Muscle layer of duodenum (tissue), 2 donors: ENCODE data around the gene RABGAP1L.
"Not testable (repeated sequence)": the region's sequence is repeated elsewhere in the genome, so short reads cannot be mapped to it uniquely, and the experiment has no call there.

Source experiments
- H3K27ac ChIP-seq: one replicate; pipeline ENCODE4 v1.7.0; 2013; ENCODE audit warnings: mild to moderate bottlenecking, low read length
- H3K27me3 ChIP-seq: one replicate; pipeline ENCODE4 v1.7.0; 2013; ENCODE audit warnings: low read depth, mild to moderate bottlenecking, control low read depth, low read length
- H3K36me3 ChIP-seq, 2 donors: one replicate each; pipeline ENCODE4 v1.7.0; 2013; ENCODE audit warnings: low read length in 2 of 2, control low read depth in 1 of 2, mild to moderate bottlenecking in 1 of 2; ENCODE audit not compliant: insufficient read depth in 2 of 2, control insufficient read depth in 1 of 2
- H3K4me1 ChIP-seq, 2 donors: one replicate each; pipeline ENCODE4 v1.7.0; 2013; ENCODE audit warnings: low read length in 2 of 2, mild to moderate bottlenecking in 2 of 2, control low read depth in 1 of 2, moderate library complexity in 1 of 2; ENCODE audit not compliant: insufficient read depth in 2 of 2, control insufficient read depth in 1 of 2
- H3K4me3 ChIP-seq, 2 donors: one replicate each; pipeline ENCODE4 v1.7.0; 2013; ENCODE audit warnings: low read length in 2 of 2, low read depth in 1 of 2, mild to moderate bottlenecking in 1 of 2
- H3K9me3 ChIP-seq, 2 donors: one replicate each; pipeline ENCODE4 v1.7.0; 2013; ENCODE audit warnings: low read length in 2 of 2, control low read depth in 1 of 2, mild to moderate bottlenecking in 1 of 2; ENCODE audit not compliant: control insufficient read depth in 1 of 2
- donor health status: healthy.

The RABGAP1L gene

GRCh38 chr1:174649572-174649971, 490.3 kb downstream of the RABGAP1L start:
- not testable (repeated sequence) for H3K9me3 ChIP-seq, H3K27me3 ChIP-seq, H3K4me1 ChIP-seq, H3K36me3 ChIP-seq, H3K27ac ChIP-seq, H3K4me3 ChIP-seq

DNA sequence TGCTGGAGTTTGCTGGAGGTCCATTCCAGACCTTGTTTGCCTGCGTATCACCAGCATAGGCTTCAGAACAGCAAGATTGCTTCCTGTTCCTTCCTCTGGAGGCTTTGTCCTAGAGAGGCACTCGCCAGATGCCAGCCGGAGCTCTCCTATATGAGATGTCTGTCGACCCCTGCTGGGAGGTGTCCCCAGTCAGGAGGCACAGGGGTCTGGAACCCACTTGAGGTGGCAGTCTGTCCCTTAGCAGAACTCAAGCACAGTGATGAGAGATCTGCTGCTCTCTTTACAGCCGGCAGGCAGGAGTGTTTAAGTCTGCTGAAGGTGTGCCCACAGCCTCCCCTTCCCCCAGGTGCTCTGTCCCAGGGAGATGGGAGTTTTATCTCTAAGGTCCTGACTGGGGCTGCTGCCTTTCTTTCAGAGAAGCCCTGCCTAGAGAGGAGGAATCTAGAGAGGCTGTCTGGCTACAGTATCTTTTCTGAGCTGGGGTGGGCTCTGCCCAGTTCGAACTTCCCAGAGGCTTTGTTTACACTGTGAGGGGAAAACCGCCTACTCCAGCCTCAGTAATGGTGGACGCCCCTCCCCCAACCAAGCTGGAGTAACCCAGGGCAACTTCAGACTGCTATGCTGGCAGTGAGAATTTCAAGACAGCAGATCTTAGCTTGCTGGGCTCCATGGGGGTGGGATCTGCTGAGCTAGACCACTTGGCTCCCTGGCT, 493.4 kb downstream of the RABGAP1L start:
- H3K27ac ChIP-seq = no peak overlapping the region
- no peaks in the 10 kb centered on the region for H3K9me3 ChIP-seq
- no peaks in the 10 kb centered on the region for H3K27me3 ChIP-seq
- no peaks in the 10 kb centered on the region for H3K36me3 ChIP-seq
- H3K4me1 ChIP-seq = no peaks in the 10 kb centered on the region
- H3K4me3 ChIP-seq = no peak overlapping the region

- H3K36me3 ChIP-seq = no peaks in the 10 kb centered on the region
- H3K27me3 ChIP-seq = no peaks in the 10 kb centered on the region
- H3K4me1 ChIP-seq = no peaks in the 10 kb centered on the region
- no peak overlapping the region for H3K4me3 ChIP-seq
- no peak overlapping the region for H3K27ac ChIP-seq
- H3K9me3 ChIP-seq = peaks cover 0 to 4% of the 10 kb centered on the region in 2 donors
Observed at GRCh38 chr1:174654560-174654959, 495.2 kb downstream of the RABGAP1L start.

DNA sequence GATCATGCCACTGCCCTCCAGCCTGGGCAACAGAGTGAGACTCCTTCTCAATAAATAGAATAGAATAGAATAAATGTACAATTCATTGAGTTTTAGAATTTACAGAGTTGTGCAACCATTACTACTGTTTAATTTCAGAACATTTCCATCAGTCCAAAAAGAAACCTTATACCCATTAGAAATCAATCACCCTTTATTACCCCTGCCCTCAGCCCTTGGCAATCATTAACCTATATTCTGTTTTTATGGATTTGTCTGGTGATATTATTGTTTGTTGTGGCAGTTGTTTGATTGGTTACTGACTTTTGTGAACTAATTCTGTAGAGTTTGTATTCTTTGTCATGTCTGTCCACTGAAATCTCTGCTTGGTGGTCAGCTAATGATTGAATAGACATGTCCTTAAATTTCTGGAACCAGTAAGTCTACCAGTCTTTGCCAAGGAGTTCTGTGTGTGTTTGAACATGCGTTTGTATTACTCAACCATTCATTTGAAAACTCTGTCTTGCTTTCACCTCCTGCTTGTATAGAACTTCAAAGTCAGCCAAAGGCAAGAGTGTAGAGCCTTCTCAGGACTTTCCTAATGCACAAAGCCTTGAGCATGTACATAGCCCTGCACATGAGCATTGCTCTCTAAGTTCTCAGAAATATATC, 497.2 kb downstream of the RABGAP1L start:
- Histone ChIP-seq H3K27ac (no peak overlapping the region), H3K27me3 (no peaks in the 10 kb centered on the region), H3K4me1 (no peaks in the 10 kb centered on the region), H3K4me3 (no peak overlapping the region), H3K9me3 (peaks cover 0 to 7% of the 10 kb centered on the region in 2 donors), H3K36me3 (no peaks in the 10 kb centered on the region)

- H3K4me1 ChIP-seq = no peaks in the 10 kb centered on the region
- H3K4me3 ChIP-seq = no peak overlapping the region
- H3K27ac ChIP-seq = no peak overlapping the region
- H3K27me3 ChIP-seq = no peaks in the 10 kb centered on the region
- peaks cover 0 to 7% of the 10 kb centered on the region in 2 donors for H3K9me3 ChIP-seq
- H3K36me3 ChIP-seq = no peaks in the 10 kb centered on the region
Observed at GRCh38 chr1:174657411-174657810, 498.1 kb downstream of the RABGAP1L start.

GRCh38 chr1:174657893-174658292, 498.6 kb downstream of the RABGAP1L start:
- H3K4me3 ChIP-seq = no peak overlapping the region
- no peaks in the 10 kb centered on the region for H3K4me1 ChIP-seq
- H3K36me3 ChIP-seq = no peaks in the 10 kb centered on the region
- H3K27me3 ChIP-seq = no peaks in the 10 kb centered on the region
- no peak overlapping the region for H3K27ac ChIP-seq
- H3K9me3 ChIP-seq = peaks cover 0 to 7% of the 10 kb centered on the region in 2 donors

GRCh38 chr1:174659823-174660222, 500.5 kb downstream of the RABGAP1L start:
- no peak overlapping the region for H3K27ac ChIP-seq
- no peaks in the 10 kb centered on the region for H3K27me3 ChIP-seq
- no peaks in the 10 kb centered on the region for H3K36me3 ChIP-seq
- no peaks in the 10 kb centered on the region for H3K4me1 ChIP-seq
- H3K9me3 ChIP-seq = peaks cover 0 to 7% of the 10 kb centered on the region in 2 donors
- H3K4me3 ChIP-seq = no peak overlapping the region

- Histone ChIP-seq H3K4me3 (no peak overlapping the region), H3K9me3 (peaks cover 0 to 7% of the 10 kb centered on the region in 2 donors), H3K4me1 (no peaks in the 10 kb centered on the region), H3K36me3 (no peaks in the 10 kb centered on the region), H3K27ac (no peak overlapping the region), H3K27me3 (no peaks in the 10 kb centered on the region)
Observed at GRCh38 chr1:174660476-174660875, 501.2 kb downstream of the RABGAP1L start.

GRCh38 chr1:174663358-174663757, 504.0 kb downstream of the RABGAP1L start:
- peaks cover 0 to 6% of the 10 kb centered on the region in 2 donors for H3K9me3 ChIP-seq
- H3K27ac ChIP-seq = no peak overlapping the region
- H3K27me3 ChIP-seq = no peaks in the 10 kb centered on the region
- no peak overlapping the region for H3K4me3 ChIP-seq
- no peaks in the 10 kb centered on the region for H3K36me3 ChIP-seq
- no peaks in the 10 kb centered on the region for H3K4me1 ChIP-seq

- Histone ChIP-seq H3K4me3 (no peak overlapping the region), H3K27me3 (no peaks in the 10 kb centered on the region), H3K27ac (no peak overlapping the region), H3K4me1 (no peaks in the 10 kb centered on the region), H3K9me3 (peaks cover 0 to 14% of the 10 kb centered on the region in 2 donors), H3K36me3 (no peaks in the 10 kb centered on the region)
Observed at GRCh38 chr1:174666248-174666647, 506.9 kb downstream of the RABGAP1L start.

DNA sequence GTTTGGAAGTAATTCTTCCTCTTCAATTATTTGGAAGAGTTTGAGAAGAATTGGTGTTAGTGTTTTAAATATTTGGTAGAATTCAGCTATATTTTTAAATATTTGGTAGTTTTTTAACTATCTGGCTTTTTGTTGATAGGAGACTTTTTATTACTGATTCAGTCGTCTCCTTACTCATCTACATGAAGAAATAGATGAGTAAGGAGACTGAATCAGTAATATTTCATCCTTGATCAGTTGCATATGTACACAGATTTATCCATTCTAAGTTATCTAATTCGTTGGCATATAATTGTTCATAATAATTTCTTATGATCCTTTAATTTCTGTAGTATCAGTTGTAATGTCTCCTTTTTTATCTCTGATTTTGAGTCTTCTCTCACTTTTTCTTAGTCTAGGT, 512.5 kb downstream of the RABGAP1L start:
- H3K27ac ChIP-seq = no peak overlapping the region
- no peaks in the 10 kb centered on the region for H3K4me1 ChIP-seq
- no peaks in the 10 kb centered on the region for H3K27me3 ChIP-seq
- H3K36me3 ChIP-seq = no peaks in the 10 kb centered on the region
- H3K9me3 ChIP-seq = peaks cover 0 to 14% of the 10 kb centered on the region in 2 donors
- no peak overlapping the region for H3K4me3 ChIP-seq

DNA sequence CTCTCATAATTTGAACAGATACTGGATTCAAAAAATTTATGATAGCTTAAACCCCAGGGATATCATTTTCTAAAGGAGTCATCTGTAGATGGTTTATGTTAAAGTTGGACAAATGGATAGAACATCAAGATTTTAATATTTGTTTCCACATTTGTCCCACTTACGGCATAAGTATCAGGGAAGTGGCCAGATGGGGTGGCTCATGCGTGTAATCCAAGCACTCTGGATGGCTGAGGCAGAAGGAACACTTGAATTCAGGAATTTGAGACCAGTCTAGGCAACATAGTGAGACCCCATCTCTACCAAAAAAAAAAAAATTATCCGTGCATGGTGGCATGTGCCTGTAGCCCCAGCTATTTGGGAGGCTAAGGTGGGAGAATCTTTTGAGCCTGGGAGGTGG, 517.5 kb downstream of the RABGAP1L start:
- H3K36me3 ChIP-seq = no peaks in the 10 kb centered on the region
- H3K27ac ChIP-seq = no peak overlapping the region
- H3K9me3 ChIP-seq = no peaks in the 10 kb centered on the region

More for the DNA sequence above, 517.5 kb downstream of the RABGAP1L start:
- Histone ChIP-seq H3K4me3 (no peak overlapping the region), H3K4me1 (no peaks in the 10 kb centered on the region), H3K27me3 (no peaks in the 10 kb centered on the region)
